K562 (cell line): Measurements from ENCODE around the gene SPINT2. TPM values are rescaled to one million over a fixed set of nuclear protein-coding genes. Genes with fewer than 3 reads are reported as not detected.

Source experiments
- ATAC-seq: fragments of 200-7000 bp; cut with Tn5 transposase; 3 replicates; pipeline ENCODE4 v1.9.1; 2020; ENCODE audit warnings: moderate library complexity
- BruUV-seq: library from RNA; stranded (reverse); fragments of 400-500 nt; replicated peaks from 2 replicates; lab custom pipeline; 2021; lab: Mats Ljungman, UMichigan
- CTCF ChIA-PET: fragments of 300-600 bp; formaldehyde crosslinking; extraction: SDS; loops from one replicate; lab custom pipeline; 2021; ENCODE audit warnings: low intra/inter-chr PET ratio; lab: Yijun Ruan, JAX
- POLR2A ChIA-PET: fragments of 300-600, 350-650 bp; sonication (Branson Sonifier 250); formaldehyde crosslinking; extraction: SDS; loops from one replicate; lab custom pipeline; 2021; ENCODE audit warnings: antibody characterized with exemption, inconsistent platforms; lab: Yijun Ruan, JAX
- DNase-seq, 4 experiments: peaks; one replicate each; pipeline versions ENCODE4 v3.0.0 to v3.0.0-alpha.2; 2011 to 2018; ENCODE audit warnings: low spot score in 3 of 4, mixed read lengths in 3 of 4; ENCODE audit errors: extremely low read depth in 1 of 4
- FAIRE-seq: peaks from 2 replicates; lab custom pipeline; 2011; peaks lifted over from hg19 to GRCh38; lab: Jason Lieb, UNC
- H2AFZ ChIP-seq: 2 replicates; pipeline ENCODE4 v1.6.0; 2011; ENCODE audit warnings: low read depth, low read length, control low read depth, inconsistent platforms
- H3K27ac ChIP-seq: fragments of 200-600 bp; 3 replicates; pipeline ENCODE4 v1.8.0; 2011; ENCODE audit warnings: low read depth, mild to moderate bottlenecking, control low read depth, inconsistent platforms, low read length, moderate library complexity, mixed read lengths; ENCODE audit errors: extremely low read depth
- H3K27me3 ChIP-seq, 2 experiments: fragments of 300-600 bp in 1 of 2; 2 replicates in 1 of 2; 3 replicates in 1 of 2; pipeline versions ENCODE4 v1.6.0 to v1.8.0; 2011; ENCODE audit warnings: inconsistent platforms in 2 of 2, low read length in 2 of 2, mild to moderate bottlenecking in 1 of 2, mixed read lengths in 1 of 2, moderate library complexity in 1 of 2; ENCODE audit not compliant: control insufficient read depth in 2 of 2, insufficient read depth in 2 of 2
- H3K36me3 ChIP-seq: fragments of 300-600 bp; 3 replicates; pipeline ENCODE4 v1.8.0; 2011; ENCODE audit warnings: mild to moderate bottlenecking, low read length, inconsistent platforms; ENCODE audit not compliant: control insufficient read depth, insufficient read depth
- H3K4me1 ChIP-seq, 2 experiments: fragments of 200-600 bp in 1 of 2; replicated peaks in 1 of 2; 2 replicates in 1 of 2; 3 replicates in 1 of 2; pipeline versions ENCODE4 v1.5.1 to v1.8.0; 2011; ENCODE audit warnings: inconsistent platforms in 2 of 2, low read length in 2 of 2, mild to moderate bottlenecking in 1 of 2, mixed read lengths in 1 of 2, moderate library complexity in 1 of 2; ENCODE audit not compliant: control insufficient read depth in 2 of 2, insufficient read depth in 2 of 2
- H3K4me2 ChIP-seq: 2 replicates; pipeline ENCODE4 v1.6.1; 2011; ENCODE audit warnings: low read length, control low read depth, inconsistent platforms, mixed read lengths; ENCODE audit not compliant: insufficient read depth
- H3K4me3 ChIP-seq: fragments of 200-600 bp; sonication (generic), shearing (Covaris generic); 2 replicates; pipeline ENCODE4 v1.5.1; 2016; ENCODE audit warnings: control low read depth, inconsistent platforms
- H3K79me2 ChIP-seq: fragments of 200-600 bp; 3 replicates; pipeline ENCODE4 v1.8.0; 2011; ENCODE audit warnings: low read length, inconsistent platforms; ENCODE audit not compliant: control insufficient read depth, insufficient read depth
- H3K9ac ChIP-seq, 2 experiments: 2 replicates each; pipeline versions ENCODE4 v1.6.0 to v1.6.1; 2011; ENCODE audit warnings: low read depth in 2 of 2, low read length in 2 of 2, control low read depth in 1 of 2, inconsistent platforms in 1 of 2, mild to moderate bottlenecking in 1 of 2, mixed read lengths in 1 of 2; ENCODE audit not compliant: insufficient read depth in 1 of 2
- H3K9me1 ChIP-seq: one replicate; pipeline ENCODE4 v1.6.0; 2011; ENCODE audit warnings: inconsistent platforms, mild to moderate bottlenecking, low read length, moderate library complexity; ENCODE audit not compliant: control insufficient read depth, insufficient read depth
- H3K9me3 ChIP-seq: replicated peaks from 2 replicates; pipeline ENCODE4 v1.5.1; 2011; ENCODE audit warnings: low read depth, low read length, inconsistent platforms; ENCODE audit not compliant: control insufficient read depth, insufficient read depth
- H4K20me1 ChIP-seq: replicated peaks from 2 replicates; pipeline ENCODE4 v1.6.1; 2011; ENCODE audit warnings: low read length, inconsistent platforms, mixed read lengths; ENCODE audit not compliant: control insufficient read depth, insufficient read depth
- CTCF ChIP-seq, 3 experiments: IDR thresholded peaks in 2 of 3; conservative IDR thresholded peaks in 1 of 3; 2 replicates each; pipeline ENCODE4 v1.5.1; 2011 to 2012; ENCODE audit warnings: low read length in 3 of 3, mild to moderate bottlenecking in 3 of 3, control low read depth in 2 of 3, improper control_type of control experiment in 1 of 3, inconsistent platforms in 1 of 3, low read depth in 1 of 3, mixed read lengths in 1 of 3, moderate library complexity in 1 of 3; ENCODE audit not compliant: insufficient read depth in 2 of 3
- FOXA1 ChIP-seq: fragments of 450-650 bp; IDR thresholded peaks from 2 replicates; pipeline ENCODE4 v1.6.1; 2016; ENCODE audit warnings: mild to moderate bottlenecking, borderline replicate concordance
- MIER1 ChIP-seq: fragments of 450-650 bp; IDR thresholded peaks from 2 replicates; pipeline ENCODE4 v1.6.1; 2016; ENCODE audit warnings: antibody characterized with exemption, mild to moderate bottlenecking, low read depth
- MLX ChIP-seq, 2 experiments: fragments of 450-650 bp in 1 of 2; sonication (generic) in 1 of 2; formaldehyde crosslinking; conservative IDR thresholded peaks; 2 replicates each; pipeline versions ENCODE4 v1.4.0 to v1.8.1; 2020 to 2022; ENCODE audit warnings: mild to moderate bottlenecking in 1 of 2, missing genetic modification reagents in 1 of 2
- NELFE ChIP-seq: IDR thresholded peaks from 2 replicates; pipeline ENCODE4 v1.6.1; 2011; ENCODE audit warnings: mild to moderate bottlenecking; ENCODE audit not compliant: insufficient read depth, insufficient read length
- POLR3G ChIP-seq: IDR thresholded peaks from 2 replicates; pipeline ENCODE4 v1.6.1; 2011; ENCODE audit not compliant: insufficient read length, insufficient replicate concordance; ENCODE audit errors: extremely low read depth
- RHOXF2B ChIP-seq: fragments of 250-450 bp; sonication (Bioruptor Pico); conservative IDR thresholded peaks from 2 replicates; pipeline ENCODE4 v1.5.1; 2021
- XRCC4 ChIP-seq: IDR thresholded peaks from one replicate; pipeline ENCODE4 v1.6.1; 2011; ENCODE audit not compliant: insufficient read depth, insufficient read length; ENCODE audit errors: extremely low read depth
- ZBED1 ChIP-seq: IDR thresholded peaks from 2 replicates; pipeline ENCODE4 v1.6.1; 2014
- ZBTB7A ChIP-seq: IDR thresholded peaks from 2 replicates; pipeline ENCODE4 v1.6.1; 2011; ENCODE audit warnings: low read depth, mild to moderate bottlenecking, low read length, moderate library complexity, borderline replicate concordance; ENCODE audit not compliant: control insufficient read depth
- ZNF23 ChIP-seq: fragments of 250-450 bp; sonication (Bioruptor Pico); IDR thresholded peaks from 2 replicates; pipeline ENCODE4 v1.4.0; 2020; ENCODE audit warnings: mild to moderate bottlenecking
- ZNF263 ChIP-seq: sonication (generic); formaldehyde crosslinking; IDR thresholded peaks from 2 replicates; pipeline ENCODE4 v1.8.0; 2022; ENCODE audit warnings: mild to moderate bottlenecking, missing genetic modification reagents, borderline replicate concordance
- WGBS: fragments of 100-300 bp; shearing (Covaris generic); methylation state at CpG from one replicate; pipeline ENCODE4 v1.1.6; 2016; ENCODE audit warnings: low coverage, mixed read lengths; ENCODE audit not compliant: insufficient coverage; ENCODE audit errors: missing lambda C conversion rate; 5-methylcytosine and 5-hydroxymethylcytosine counted together
- in situ Hi-C: fragments of 300-500 bp; cut with MboI; formaldehyde crosslinking; loops from 4 replicates; pipeline ENCODE4 v1.15.0; 2018; ENCODE audit warnings: inconsistent platforms, mixed read lengths
- intact Hi-C: fragments of 100-400 bp; cut with micrococcal nuclease; formaldehyde crosslinking; loops from 2 replicates; pipeline ENCODE4 v1.14.2; 2022
- polyA plus RNA-seq, 8 experiments: library from polyadenylated mRNA; depleted of rRNA in 4 of 8; stranded (reverse) in 5 of 8; unstranded in 3 of 8; fragments of >200 nt; fragmentation: Nextera tagmentation in 2 of 8; fragmentation: Illumina TruSeq in 1 of 8; extraction: Ambion mirVana in 2 of 8; extraction: Trizol in 1 of 8; gene quantifications; 2 replicates each; pipeline versions ENCODE4 v1.2.1 to v1.2.3, GENCODE V29; 2011 to 2014; ENCODE audit warnings: inconsistent platforms in 1 of 8, missing spikeins in 1 of 8
- total RNA-seq, 7 experiments: library from RNA; depleted of rRNA in 6 of 7; stranded (reverse); fragments of >200 nt in 6 of 7; fragmentation: Illumina TruSeq in 2 of 7; extraction: Trizol in 2 of 7; gene quantifications; 2 replicates each; pipeline versions ENCODE4 v1.2.1 to v1.2.3, GENCODE V29; 2011 to 2021; ENCODE audit warnings: low replicate concordance in 1 of 7
- TF ChIP-seq, protein P1 (sequence below): fragments of 450-650 bp; IDR thresholded peaks from 2 replicates; pipeline ENCODE4 v1.6.1; 2016
- TF ChIP-seq, protein P2 (sequence below): fragments of 250-450 bp; sonication (Bioruptor Pico); IDR thresholded peaks from 2 replicates; pipeline ENCODE4 v1.5.0; 2021; ENCODE audit warnings: mild to moderate bottlenecking, moderate library complexity

Gene SPINT2
- total and polyA plus RNA-seq, 9 of the 15 experiments (the other 6 are each of a cell fraction or from before 2014, with no cell fraction given): 0.65 to 4.5 (median 3.4) TPM

- peaks cover 0 to 31% of the 10 kb centered on the region in 2 experiments; a peak in 3 of 5 replicates for H3K4me1 ChIP-seq
- BruUV-seq: no TSS peak
- ChIA-PET POLR2A (interaction anchor here (1.5 to 1.9 kb wide), 2 partner anchors 9 to 14 kb away, joined by 5 to 7 read pairs; no protein-coding TSS in a partner anchor), CTCF (no interaction called here)
- no peaks in the 10 kb centered on the region for H3K27me3 ChIP-seq
- H3K79me2 ChIP-seq: no peaks in the 10 kb centered on the region
- H3K9me3 ChIP-seq: no peaks in the 10 kb centered on the region
- H4K20me1 ChIP-seq: no peaks in the 10 kb centered on the region
- H3K36me3 ChIP-seq: no peaks in the 10 kb centered on the region
- in situ Hi-C loops (no loop called here), intact Hi-C loops (no loop called here)
- H3K4me3 ChIP-seq: no peak overlapping the region
- no peak overlapping the region for H2AFZ ChIP-seq
- ATAC-seq (no peak), DNase-seq (no peak), FAIRE-seq (no peak)
- H3K9ac ChIP-seq: peak overlapping the region in 1 of 2 experiments; percentile 43; a peak in 1 of 4 replicates
- no peak overlapping the region for H3K27ac ChIP-seq
- no peaks in the 10 kb centered on the region for H3K9me1 ChIP-seq
- 62% methylated on average over 16 of the region's 16 CpGs for WGBS
- H3K4me2 ChIP-seq: no peak overlapping the region
- TF ChIP-seq ZBTB7A: no peak
- TF ChIP-seq, protein P1, sequence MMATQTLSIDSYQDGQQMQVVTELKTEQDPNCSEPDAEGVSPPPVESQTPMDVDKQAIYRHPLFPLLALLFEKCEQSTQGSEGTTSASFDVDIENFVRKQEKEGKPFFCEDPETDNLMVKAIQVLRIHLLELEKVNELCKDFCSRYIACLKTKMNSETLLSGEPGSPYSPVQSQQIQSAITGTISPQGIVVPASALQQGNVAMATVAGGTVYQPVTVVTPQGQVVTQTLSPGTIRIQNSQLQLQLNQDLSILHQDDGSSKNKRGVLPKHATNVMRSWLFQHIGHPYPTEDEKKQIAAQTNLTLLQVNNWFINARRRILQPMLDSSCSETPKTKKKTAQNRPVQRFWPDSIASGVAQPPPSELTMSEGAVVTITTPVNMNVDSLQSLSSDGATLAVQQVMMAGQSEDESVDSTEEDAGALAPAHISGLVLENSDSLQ: no peak
- TF ChIP-seq XRCC4: no peak
- no peak for TF ChIP-seq NELFE
- no peak for TF ChIP-seq POLR3G
- TF ChIP-seq ZNF263: no peak
- TF ChIP-seq CTCF (IDR thresholded peaks at IDR 0.05 in 2 of 3, conservative IDR thresholded peaks at IDR 0.05 in 1 of 3; ENCODE audit: insufficient read depth in 2 of 3, low read depth in 1 of 3, low read length in 3 of 3): no peak
- TF ChIP-seq FOXA1: no peak
- TF ChIP-seq MIER1: no peak
- TF ChIP-seq ZNF23 (CRISPR knock-in tag): no peak
- no peak for TF ChIP-seq ZBED1
- no peak for TF ChIP-seq MLX (CRISPR knock-in tag; conservative IDR thresholded peaks at IDR 0.05)
- TF ChIP-seq, protein P2, sequence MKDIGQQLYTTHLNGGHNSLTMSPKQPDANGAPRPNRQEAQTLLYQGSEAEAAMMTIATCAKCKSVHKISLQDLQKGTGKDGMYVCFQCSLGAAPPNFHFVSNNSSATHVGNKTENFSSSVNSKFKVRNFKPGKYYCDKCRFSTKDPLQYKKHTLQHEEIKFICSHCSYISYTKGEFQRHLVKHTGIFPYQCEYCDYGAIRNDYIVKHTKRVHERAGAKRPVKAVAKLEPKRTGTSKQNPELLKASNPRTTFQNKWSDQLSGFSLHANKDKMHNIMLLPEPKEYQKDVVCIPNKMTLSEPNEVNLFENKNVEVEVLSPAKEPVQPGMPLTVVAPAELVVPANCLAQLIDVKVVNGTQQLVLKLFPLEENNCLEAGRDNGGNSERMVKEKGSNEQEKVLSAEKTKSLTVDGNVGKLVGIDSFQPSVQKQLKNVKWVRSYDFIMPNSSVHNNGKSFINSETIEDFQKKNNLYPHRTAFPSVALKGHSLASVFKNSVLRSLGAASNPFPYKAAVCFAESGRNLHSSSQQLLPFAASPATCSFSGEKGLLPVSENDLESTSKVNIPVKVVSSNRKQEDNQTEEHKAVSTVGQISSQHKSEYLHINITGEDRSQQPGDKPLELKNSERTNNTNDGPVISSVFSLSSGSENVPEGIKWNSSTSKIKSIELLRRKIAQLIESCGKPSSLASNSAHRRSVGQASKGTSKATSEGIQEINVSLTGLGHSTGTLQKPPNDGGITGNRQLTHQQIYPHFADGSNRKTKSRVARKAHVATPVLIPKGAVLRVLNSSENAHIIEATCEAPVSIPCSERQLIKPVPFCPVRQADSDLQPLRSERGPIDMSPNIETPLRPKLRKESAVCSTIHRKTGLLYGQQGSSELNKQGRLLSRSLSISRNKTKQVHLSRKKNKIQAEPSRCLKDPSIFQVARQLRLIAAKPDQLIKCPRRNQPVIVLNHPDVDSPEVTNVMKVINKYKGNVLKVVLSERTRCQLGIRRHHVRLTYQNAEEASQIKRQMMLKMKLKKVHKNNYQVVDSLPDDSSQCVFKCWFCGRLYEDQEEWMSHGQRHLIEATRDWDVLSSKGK (CRISPR knock-in tag): no peak
- no peak for TF ChIP-seq RHOXF2B (CRISPR knock-in tag)
These were observed 23.9 kb downstream of the SPINT2 start for GRCh38 chr19:38288123-38288855.
